SH-SY5Y (cell line): Measurements from ENCODE around the gene SUPT6H.

ENCODE experiments used
- GATA2 ChIP-seq: IDR thresholded peaks from 2 replicates; pipeline ENCODE4 v1.6.1; 2011; ENCODE audit warnings: mild to moderate bottlenecking, low read depth, low read length
- GATA3 ChIP-seq: IDR thresholded peaks from 2 replicates; pipeline ENCODE4 v1.6.1; 2011; ENCODE audit warnings: low read depth, mild to moderate bottlenecking, low read length, moderate library complexity

GRCh38 chr17:28722417-28723158, 60.6 kb downstream of the SUPT6H start:
- TF ChIP-seq GATA3 (no peak), GATA2 (no peak)
